Testis (tissue), 3 donors: ENCODE results near the gene KDM4C. TPM values are rescaled to one million over a fixed set of nuclear protein-coding genes. Genes with fewer than 3 reads are reported as not detected.

Source experiments
- DNase-seq: peaks from one replicate; pipeline ENCODE4 v3.0.0-alpha.2; 2019
- H3K27ac ChIP-seq, 2 donors: fragments of 200-600 bp; sonication (generic); one replicate each; pipeline ENCODE4 v1.5.1; 2019
- H3K27me3 ChIP-seq: fragments of 200-600 bp; sonication (generic); one replicate; pipeline ENCODE4 v1.5.1; 2019
- H3K36me3 ChIP-seq: fragments of 200-600 bp; sonication (generic); one replicate; pipeline ENCODE4 v1.5.1; 2017; ENCODE audit warnings: low read depth; ENCODE audit errors: missing control alignments
- H3K4me1 ChIP-seq: fragments of 200-600 bp; sonication (generic); one replicate; pipeline ENCODE4 v1.5.1; 2019
- H3K4me3 ChIP-seq, 2 donors: fragments of 200-600 bp; sonication (generic); one replicate each; pipeline ENCODE4 v1.5.1; 2017 to 2019
- H3K9me3 ChIP-seq: fragments of 200-600 bp; sonication (generic); one replicate; pipeline ENCODE4 v1.5.1; 2017
- CTCF ChIP-seq, 3 experiments: fragments of 450-650 bp in 2 of 3; fragments of 200-600 bp in 1 of 3; sonication (generic) in 1 of 3; IDR thresholded peaks; one replicate each; pipeline ENCODE4 v1.5.1; 2016 to 2019; ENCODE audit warnings: antibody characterized with exemption in 3 of 3, mild to moderate bottlenecking in 2 of 3, moderate library complexity in 1 of 3
- POLR2A ChIP-seq: fragments of 450-650 bp; IDR thresholded peaks from one replicate; pipeline ENCODE4 v1.6.1; 2017; ENCODE audit warnings: antibody characterized with exemption, mild to moderate bottlenecking, moderate library complexity
- WGBS, 2 donors: methylation state at CpG; one replicate each; pipeline ENCODE4 v1.1.5; 2018; 5-methylcytosine and 5-hydroxymethylcytosine counted together
- intact Hi-C: fragments of 100-400 bp; cut with DNase I; formaldehyde crosslinking; loops from one replicate; pipeline ENCODE4 v1.15.1; 2023; ENCODE audit warnings: low total_unique reads
- polyA plus RNA-seq: library from polyadenylated mRNA; stranded (reverse); fragments of 350-450 nt; fragmentation: Illumina TruSeq; extraction: RNeasy Lipid Tissue Mini Kit (QIAGEN cat#74804); gene quantifications from one replicate; pipeline ENCODE4 v1.2.3, GENCODE V29; 2014; ENCODE audit warnings: low read depth, low replicate concordance; ENCODE audit not compliant: insufficient read depth
- total RNA-seq, 2 donors: library from RNA; depleted of rRNA; stranded (reverse); fragments of >200 nt; gene quantifications; one replicate each; pipeline ENCODE4 v1.2.3, GENCODE V29; 2016

The KDM4C gene
- total and polyA plus RNA-seq, 3 donors from 2014 or later: 16.7 to 58.8 (median 48.8) TPM

- no peak for DNase-seq
- H3K27me3 ChIP-seq: no peaks in the 10 kb centered on the region
- TF ChIP-seq POLR2A: no peak
- TF ChIP-seq CTCF (IDR thresholded peaks at IDR 0.05): no peak
- H3K36me3 ChIP-seq: no peaks in the 10 kb centered on the region
- no peaks in the 10 kb centered on the region for H3K4me1 ChIP-seq
- H3K27ac ChIP-seq: no peak overlapping the region
- intact Hi-C loops: no loop called here
- no peak overlapping the region for H3K4me3 ChIP-seq
- WGBS, 2 donors: 75 to 100% methylated on average over 1 of the region's 1 CpG
- no peaks in the 10 kb centered on the region for H3K9me3 ChIP-seq
Observed at GRCh38 chr9:6909181-6909580, 151.4 kb downstream of the KDM4C start.

- H3K4me3 ChIP-seq: no peak overlapping the region
- no peaks in the 10 kb centered on the region for H3K4me1 ChIP-seq
- no peaks in the 10 kb centered on the region for H3K9me3 ChIP-seq
- no peak overlapping the region for H3K27ac ChIP-seq
- DNase-seq: no peak
- intact Hi-C loops: no loop called here
- no peaks in the 10 kb centered on the region for H3K36me3 ChIP-seq
- 61 to 65% methylated on average over 2 of the region's 2 CpGs for WGBS, 2 donors
- H3K27me3 ChIP-seq: no peaks in the 10 kb centered on the region
- TF ChIP-seq CTCF (IDR thresholded peaks at IDR 0.05) (no peak), POLR2A (no peak)
Observed at GRCh38 chr9:6910032-6910431, 152.3 kb downstream of the KDM4C start.

GRCh38 chr9:6910497-6910896, 152.7 kb downstream of the KDM4C start:
- Histone ChIP-seq H3K27me3 (no peaks in the 10 kb centered on the region), H3K4me3 (no peak overlapping the region), H3K4me1 (no peaks in the 10 kb centered on the region), H3K27ac (no peak overlapping the region), H3K9me3 (no peaks in the 10 kb centered on the region), H3K36me3 (no peaks in the 10 kb centered on the region)
- DNase-seq: no peak
- TF ChIP-seq CTCF (IDR thresholded peaks at IDR 0.05): no peak
- TF ChIP-seq POLR2A: no peak
- 95 to 96% methylated on average over 3 of the region's 3 CpGs for WGBS, 2 donors
- intact Hi-C loops: no loop called here

- Histone ChIP-seq H3K9me3 (no peaks in the 10 kb centered on the region), H3K36me3 (no peaks in the 10 kb centered on the region), H3K27ac (no peak overlapping the region), H3K4me3 (no peak overlapping the region), H3K27me3 (no peaks in the 10 kb centered on the region), H3K4me1 (no peaks in the 10 kb centered on the region)
- no peak for TF ChIP-seq CTCF (IDR thresholded peaks at IDR 0.05)
- no peak for TF ChIP-seq POLR2A
- DNase-seq: no peak
- intact Hi-C loops: no loop called here
- 84 to 92% methylated on average over 3 of the region's 3 CpGs for WGBS, 2 donors
Observed at GRCh38 chr9:6911901-6912638, 154.3 kb downstream of the KDM4C start.

- H3K9me3 ChIP-seq: no peaks in the 10 kb centered on the region
- intact Hi-C loops: no loop called here
- no peak for TF ChIP-seq CTCF (IDR thresholded peaks at IDR 0.05)
- no peak for TF ChIP-seq POLR2A
- no peak for DNase-seq
- H3K4me3 ChIP-seq: no peak overlapping the region
- WGBS, 2 donors: 71 to 73% methylated on average over 4 of the region's 4 CpGs
- H3K27me3 ChIP-seq: no peaks in the 10 kb centered on the region
- H3K36me3 ChIP-seq: no peaks in the 10 kb centered on the region
- H3K27ac ChIP-seq: no peak overlapping the region
- H3K4me1 ChIP-seq: no peaks in the 10 kb centered on the region
Observed at GRCh38 chr9:6915635-6916034, 157.9 kb downstream of the KDM4C start.
